GM12865 (cell line): ENCODE results near the gene GARIN6.
"Not testable (repeated sequence)": the region's sequence is repeated elsewhere in the genome, so short reads cannot be mapped to it uniquely, and the experiment has no call there.

ENCODE experiments used
- DNase-seq: peaks from one replicate; pipeline ENCODE4 v3.0.0; 2010; ENCODE audit warnings: low read depth
- H3K4me3 ChIP-seq: 2 replicates; pipeline ENCODE4 v1.5.1; 2011; ENCODE audit warnings: mild to moderate bottlenecking, low read depth, low read length, control low read depth
- TF ChIP-seq, protein P1 (sequence below): IDR thresholded peaks from 2 replicates; pipeline ENCODE4 v1.5.1; 2011; ENCODE audit warnings: low read length, control low read depth, low read depth, inconsistent platforms; ENCODE audit not compliant: insufficient read depth; ENCODE audit errors: missing control alignments

The GARIN6 gene

DNA sequence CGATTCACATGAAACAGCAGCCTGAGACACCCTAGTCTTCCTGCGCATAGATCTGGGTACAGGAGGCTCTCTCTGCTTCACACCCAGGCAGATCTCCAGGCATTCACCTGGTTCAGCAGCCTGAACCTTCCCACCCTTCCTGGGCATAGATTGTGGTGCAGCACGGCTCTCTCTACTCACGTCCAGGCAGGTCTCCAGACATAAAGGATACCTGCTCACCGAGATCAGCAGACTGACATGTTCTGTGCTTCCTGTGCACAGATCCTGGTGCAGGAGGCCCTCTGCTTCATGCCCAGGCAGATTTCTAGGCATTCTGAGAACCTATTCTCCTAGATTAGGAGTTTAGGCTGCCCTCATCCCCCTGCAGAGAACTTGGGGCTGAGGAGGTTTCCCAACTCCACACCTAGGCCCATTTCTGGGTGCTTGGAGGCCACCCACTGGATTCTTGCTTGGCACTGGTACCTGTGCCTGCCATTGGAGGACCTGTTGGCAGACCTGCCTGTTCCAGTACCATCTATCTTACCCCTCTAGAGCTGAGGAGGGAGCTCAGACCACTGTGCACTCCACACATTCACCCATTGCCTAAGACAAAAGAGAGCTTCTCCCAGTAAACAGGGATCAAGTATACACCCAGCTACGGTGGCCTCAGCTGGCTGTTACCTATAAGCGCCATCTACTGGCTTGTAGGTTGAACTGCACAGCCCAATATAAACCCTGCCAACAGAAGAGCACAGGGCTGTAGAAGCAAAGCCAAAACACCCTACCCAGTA lies 28.0 kb upstream of the GARIN6 start:
- TF ChIP-seq, protein P1, sequence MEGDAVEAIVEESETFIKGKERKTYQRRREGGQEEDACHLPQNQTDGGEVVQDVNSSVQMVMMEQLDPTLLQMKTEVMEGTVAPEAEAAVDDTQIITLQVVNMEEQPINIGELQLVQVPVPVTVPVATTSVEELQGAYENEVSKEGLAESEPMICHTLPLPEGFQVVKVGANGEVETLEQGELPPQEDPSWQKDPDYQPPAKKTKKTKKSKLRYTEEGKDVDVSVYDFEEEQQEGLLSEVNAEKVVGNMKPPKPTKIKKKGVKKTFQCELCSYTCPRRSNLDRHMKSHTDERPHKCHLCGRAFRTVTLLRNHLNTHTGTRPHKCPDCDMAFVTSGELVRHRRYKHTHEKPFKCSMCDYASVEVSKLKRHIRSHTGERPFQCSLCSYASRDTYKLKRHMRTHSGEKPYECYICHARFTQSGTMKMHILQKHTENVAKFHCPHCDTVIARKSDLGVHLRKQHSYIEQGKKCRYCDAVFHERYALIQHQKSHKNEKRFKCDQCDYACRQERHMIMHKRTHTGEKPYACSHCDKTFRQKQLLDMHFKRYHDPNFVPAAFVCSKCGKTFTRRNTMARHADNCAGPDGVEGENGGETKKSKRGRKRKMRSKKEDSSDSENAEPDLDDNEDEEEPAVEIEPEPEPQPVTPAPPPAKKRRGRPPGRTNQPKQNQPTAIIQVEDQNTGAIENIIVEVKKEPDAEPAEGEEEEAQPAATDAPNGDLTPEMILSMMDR: peak; percentile 75
- DNase-seq: peak; percentile 61
- no peak overlapping the region for H3K4me3 ChIP-seq

DNA sequence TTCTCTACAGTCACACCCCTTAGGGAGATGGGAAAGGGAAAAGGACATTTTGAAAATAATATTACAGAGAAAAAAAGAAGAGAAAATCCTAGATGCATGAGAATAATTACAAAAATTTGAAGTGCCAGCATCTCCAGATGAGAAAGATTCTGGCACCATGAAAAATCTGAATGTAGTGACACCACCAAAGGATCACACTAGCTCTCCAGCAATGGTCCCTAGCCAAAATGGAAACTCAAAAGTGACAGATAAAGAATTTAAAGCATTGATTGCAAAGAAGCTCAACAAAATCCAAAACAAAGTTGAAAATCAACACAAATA lies 27.4 kb upstream of the GARIN6 start:
- DNase-seq: no peak
- TF ChIP-seq, protein P1: no peak
- H3K4me3 ChIP-seq: no peak overlapping the region

DNA sequence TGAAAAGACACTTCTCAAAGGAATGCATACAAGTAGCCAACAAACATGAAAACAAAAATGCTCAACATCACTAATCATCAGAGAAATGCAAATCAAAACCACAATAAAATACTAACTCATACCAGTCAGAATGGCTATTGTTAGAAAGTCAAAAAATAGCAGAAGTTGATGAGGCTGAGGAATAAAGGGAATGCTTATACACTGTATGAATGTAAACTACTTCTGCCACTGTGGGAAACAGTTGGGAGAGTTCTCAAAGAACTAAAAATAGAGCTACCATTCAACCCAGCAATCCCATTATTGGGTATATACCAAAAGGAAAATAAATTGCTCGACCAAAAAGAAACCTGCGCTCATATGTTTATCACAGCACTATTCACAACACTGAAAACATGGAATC lies 23.0 kb upstream of the GARIN6 start:
- DNase-seq, H3K4me3 ChIP-seq: not testable (repeated sequence)

DNA sequence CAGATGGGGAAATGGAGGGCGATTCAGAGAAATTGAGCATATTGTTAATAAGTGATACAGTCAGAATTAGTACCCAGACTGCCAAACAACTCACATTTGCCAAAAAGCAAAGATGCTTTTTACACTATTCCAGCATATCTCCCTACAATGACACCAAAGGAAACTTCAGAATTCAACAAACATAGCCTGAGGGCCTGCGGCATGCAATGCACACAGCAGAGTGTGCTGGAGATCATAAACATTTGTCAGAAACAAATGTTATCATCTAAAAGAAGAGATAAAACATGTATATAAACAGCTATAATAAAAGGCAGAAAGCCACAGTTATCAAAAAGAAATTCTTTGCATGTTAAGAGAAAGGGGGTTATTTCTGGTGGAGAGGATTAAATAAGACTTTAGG lies 20.1 kb upstream of the GARIN6 start:
- no peak for DNase-seq
- TF ChIP-seq, protein P1: no peak
- no peak overlapping the region for H3K4me3 ChIP-seq

DNA sequence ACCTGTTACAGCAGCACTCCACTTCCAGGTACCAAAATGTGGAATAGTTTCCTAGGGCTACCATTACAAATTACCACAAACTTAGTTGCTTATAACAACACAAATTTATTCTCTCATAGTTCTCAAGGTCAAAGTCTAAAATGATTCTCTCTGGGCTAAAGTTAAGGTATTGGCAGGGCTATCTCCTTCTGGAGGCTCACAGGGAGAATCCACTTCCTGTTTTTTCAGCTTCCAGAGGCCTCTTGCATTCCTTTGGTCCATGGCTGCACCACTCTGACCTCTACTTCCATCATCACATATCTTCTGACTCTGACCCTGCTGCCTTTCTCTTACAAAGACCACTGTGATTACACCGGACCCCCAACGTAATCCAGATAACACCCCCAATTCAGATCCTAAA lies 2.9 kb upstream of the GARIN6 start:
- DNase-seq: no peak
- TF ChIP-seq, protein P1: no peak
- H3K4me3 ChIP-seq: no peak overlapping the region

DNA sequence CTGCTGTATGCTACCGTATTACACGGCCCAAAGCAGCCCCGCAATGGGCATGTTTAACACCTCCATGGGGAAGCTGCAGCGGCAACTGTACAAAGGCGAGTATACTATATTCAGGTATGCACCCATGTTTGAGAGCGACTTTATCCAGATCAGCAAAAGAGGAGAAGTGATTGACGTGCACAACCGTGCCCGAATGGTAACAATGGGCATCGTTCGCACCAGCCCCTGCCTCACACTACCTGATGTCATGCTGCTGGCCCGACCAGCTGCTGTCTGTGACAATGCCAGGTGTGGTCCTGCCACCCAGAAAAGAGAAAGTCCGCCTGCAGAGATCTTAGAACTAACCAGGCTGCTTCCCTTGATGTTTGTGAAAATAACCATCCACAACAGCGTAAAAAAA lies 630 bp downstream of the GARIN6 start:
- TF ChIP-seq, protein P1: no peak
- DNase-seq: no peak

DNA sequence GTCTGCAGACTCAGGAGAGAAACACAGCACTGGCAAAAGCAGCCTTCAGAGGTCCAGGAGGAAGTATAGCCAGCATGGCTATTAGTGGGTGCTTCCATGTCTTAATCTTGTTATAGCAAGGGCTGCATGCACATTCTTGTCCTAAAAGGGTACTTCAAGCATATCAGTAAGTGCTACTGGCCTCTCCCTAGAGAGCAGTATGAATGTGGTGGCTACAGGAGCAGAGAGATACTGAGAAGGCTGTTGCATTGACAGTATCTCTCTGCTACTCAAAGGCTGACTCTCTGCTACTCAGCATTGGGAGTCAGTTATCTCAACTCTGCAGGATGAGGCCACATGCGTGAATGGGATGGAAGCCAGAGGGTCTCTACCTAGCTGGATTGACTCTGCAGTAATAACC lies 2.0 kb downstream of the GARIN6 start:
- no peak for DNase-seq
- no peak overlapping the region for H3K4me3 ChIP-seq
- TF ChIP-seq, protein P1: no peak

More for the DNA sequence above, 630 bp downstream of the GARIN6 start:
- H3K4me3 ChIP-seq: no peak overlapping the region
